CD1c-positive myeloid dendritic cell (primary cell): ENCODE results near the gene GART.

Experiments used
- DNase-seq: peaks from one replicate; pipeline ENCODE4 v3.0.0-alpha.2; 2016; ENCODE audit errors: extremely low spot score

The GART gene

GRCh38 chr21:33552999-33553598 is 11.2 kb upstream of the GART start:
- no peak for DNase-seq

- DNase-seq, result no peak
Observed at GRCh38 chr21:33552093-33552998, 10.4 kb upstream of the GART start.

GRCh38 chr21:33551664-33552063 is 9.7 kb upstream of the GART start:
- no peak for DNase-seq

GRCh38 chr21:33550772-33551660 is 9.1 kb upstream of the GART start:
- no peak for DNase-seq

- DNase-seq, result no peak
Observed at GRCh38 chr21:33549848-33550771, 8.2 kb upstream of the GART start.

GRCh38 chr21:33546086-33546485 is 4.2 kb upstream of the GART start:
- DNase-seq, result peak; percentile 31

- DNase-seq, result no peak
Observed at GRCh38 chr21:33544451-33545195, 2.7 kb upstream of the GART start.

GRCh38 chr21:33543505-33544129 is 1.7 kb upstream of the GART start:
- DNase-seq, result peak; percentile 79

GRCh38 chr21:33542640-33543504 is 955 bp upstream of the GART start, which contains the start of gene SON:
TSS of gene SON (plus strand) at chr21:33543038. CDS start at chr21:33543093, 55 bp downstream.
- DNase-seq, result peak; percentile 99

GRCh38 chr21:33541105-33541711 is 709 bp downstream of the GART start:
- DNase-seq, result peak; percentile 15

GRCh38 chr21:33540711-33541104 is 1.2 kb downstream of the GART start:
- DNase-seq, result no peak

- DNase-seq, result no peak
Observed at GRCh38 chr21:33539616-33540015, 2.3 kb downstream of the GART start.

- DNase-seq, result no peak
Observed at GRCh38 chr21:33537212-33537611, 4.7 kb downstream of the GART start.

GRCh38 chr21:33531007-33531406 is 10.9 kb downstream of the GART start:
- no peak for DNase-seq

- no peak for DNase-seq
Observed at GRCh38 chr21:33522953-33523349, 19.0 kb downstream of the GART start.

- no peak for DNase-seq
Observed at GRCh38 chr21:33522297-33522952, 19.5 kb downstream of the GART start.

- DNase-seq, result no peak
Observed at GRCh38 chr21:33518899-33519298, 23.0 kb downstream of the GART start.

GRCh38 chr21:33514229-33514628 is 27.7 kb downstream of the GART start:
- no peak for DNase-seq
